K562 (cell line): ENCODE measurements around the gene MDH1B. TPM values are rescaled to one million over a fixed set of nuclear protein-coding genes. Genes with fewer than 3 reads are reported as not detected.

ENCODE experiments used
- ATAC-seq: fragments of 200-7000 bp; cut with Tn5 transposase; 3 replicates; pipeline ENCODE4 v1.9.1; 2020; ENCODE audit warnings: moderate library complexity
- BruUV-seq: library from RNA; stranded (reverse); fragments of 400-500 nt; replicated peaks from 2 replicates; lab custom pipeline; 2021; lab: Mats Ljungman, UMichigan
- CTCF ChIA-PET: fragments of 300-600 bp; formaldehyde crosslinking; extraction: SDS; loops from one replicate; lab custom pipeline; 2021; ENCODE audit warnings: low intra/inter-chr PET ratio; lab: Yijun Ruan, JAX
- POLR2A ChIA-PET: fragments of 300-600, 350-650 bp; sonication (Branson Sonifier 250); formaldehyde crosslinking; extraction: SDS; loops from one replicate; lab custom pipeline; 2021; ENCODE audit warnings: antibody characterized with exemption, inconsistent platforms; lab: Yijun Ruan, JAX
- DNase-seq, 4 experiments: peaks; one replicate each; pipeline versions ENCODE4 v3.0.0 to v3.0.0-alpha.2; 2011 to 2018; ENCODE audit warnings: low spot score in 3 of 4, mixed read lengths in 3 of 4; ENCODE audit errors: extremely low read depth in 1 of 4
- FAIRE-seq: peaks from 2 replicates; lab custom pipeline; 2011; peaks lifted over from hg19 to GRCh38; lab: Jason Lieb, UNC
- H2AFZ ChIP-seq: 2 replicates; pipeline ENCODE4 v1.6.0; 2011; ENCODE audit warnings: low read depth, low read length, control low read depth, inconsistent platforms
- H3K27ac ChIP-seq: fragments of 200-600 bp; 3 replicates; pipeline ENCODE4 v1.8.0; 2011; ENCODE audit warnings: low read depth, mild to moderate bottlenecking, control low read depth, inconsistent platforms, low read length, moderate library complexity, mixed read lengths; ENCODE audit errors: extremely low read depth
- H3K27me3 ChIP-seq, 2 experiments: fragments of 300-600 bp in 1 of 2; 2 replicates in 1 of 2; 3 replicates in 1 of 2; pipeline versions ENCODE4 v1.6.0 to v1.8.0; 2011; ENCODE audit warnings: inconsistent platforms in 2 of 2, low read length in 2 of 2, mild to moderate bottlenecking in 1 of 2, mixed read lengths in 1 of 2, moderate library complexity in 1 of 2; ENCODE audit not compliant: control insufficient read depth in 2 of 2, insufficient read depth in 2 of 2
- H3K36me3 ChIP-seq: fragments of 300-600 bp; 3 replicates; pipeline ENCODE4 v1.8.0; 2011; ENCODE audit warnings: mild to moderate bottlenecking, low read length, inconsistent platforms; ENCODE audit not compliant: control insufficient read depth, insufficient read depth
- H3K4me1 ChIP-seq, 2 experiments: fragments of 200-600 bp in 1 of 2; replicated peaks in 1 of 2; 2 replicates in 1 of 2; 3 replicates in 1 of 2; pipeline versions ENCODE4 v1.5.1 to v1.8.0; 2011; ENCODE audit warnings: inconsistent platforms in 2 of 2, low read length in 2 of 2, mild to moderate bottlenecking in 1 of 2, mixed read lengths in 1 of 2, moderate library complexity in 1 of 2; ENCODE audit not compliant: control insufficient read depth in 2 of 2, insufficient read depth in 2 of 2
- H3K4me2 ChIP-seq: 2 replicates; pipeline ENCODE4 v1.6.1; 2011; ENCODE audit warnings: low read length, control low read depth, inconsistent platforms, mixed read lengths; ENCODE audit not compliant: insufficient read depth
- H3K4me3 ChIP-seq: fragments of 200-600 bp; sonication (generic), shearing (Covaris generic); 2 replicates; pipeline ENCODE4 v1.5.1; 2016; ENCODE audit warnings: control low read depth, inconsistent platforms
- H3K79me2 ChIP-seq: fragments of 200-600 bp; 3 replicates; pipeline ENCODE4 v1.8.0; 2011; ENCODE audit warnings: low read length, inconsistent platforms; ENCODE audit not compliant: control insufficient read depth, insufficient read depth
- H3K9ac ChIP-seq, 2 experiments: 2 replicates each; pipeline versions ENCODE4 v1.6.0 to v1.6.1; 2011; ENCODE audit warnings: low read depth in 2 of 2, low read length in 2 of 2, control low read depth in 1 of 2, inconsistent platforms in 1 of 2, mild to moderate bottlenecking in 1 of 2, mixed read lengths in 1 of 2; ENCODE audit not compliant: insufficient read depth in 1 of 2
- H3K9me1 ChIP-seq: one replicate; pipeline ENCODE4 v1.6.0; 2011; ENCODE audit warnings: inconsistent platforms, mild to moderate bottlenecking, low read length, moderate library complexity; ENCODE audit not compliant: control insufficient read depth, insufficient read depth
- H3K9me3 ChIP-seq: replicated peaks from 2 replicates; pipeline ENCODE4 v1.5.1; 2011; ENCODE audit warnings: low read depth, low read length, inconsistent platforms; ENCODE audit not compliant: control insufficient read depth, insufficient read depth
- H4K20me1 ChIP-seq: replicated peaks from 2 replicates; pipeline ENCODE4 v1.6.1; 2011; ENCODE audit warnings: low read length, inconsistent platforms, mixed read lengths; ENCODE audit not compliant: control insufficient read depth, insufficient read depth
- CEBPB ChIP-seq: fragments of 450-650 bp; IDR thresholded peaks from 2 replicates; pipeline ENCODE4 v1.6.1; 2016; ENCODE audit warnings: missing genetic modification characterization, missing compliant biosample characterization
- DIDO1 ChIP-seq: fragments of 450-650 bp; IDR thresholded peaks from 2 replicates; pipeline ENCODE4 v1.6.1; 2016; ENCODE audit warnings: low read depth, missing biosample characterization, missing genetic modification characterization
- ELF2 ChIP-seq: fragments of 250-450 bp; sonication (Bioruptor Pico); IDR thresholded peaks from 2 replicates; pipeline ENCODE4 v1.5.0; 2021; ENCODE audit warnings: mild to moderate bottlenecking
- FOXA1 ChIP-seq: fragments of 450-650 bp; IDR thresholded peaks from 2 replicates; pipeline ENCODE4 v1.6.1; 2016; ENCODE audit warnings: mild to moderate bottlenecking, borderline replicate concordance
- MTA3 ChIP-seq: fragments of 450-650 bp; formaldehyde crosslinking; IDR thresholded peaks from 2 replicates; pipeline ENCODE4 v1.6.1; 2017; ENCODE audit warnings: mild to moderate bottlenecking, borderline replicate concordance
- NCOA1 ChIP-seq: fragments of 450-650 bp; IDR thresholded peaks from 2 replicates; pipeline ENCODE4 v1.6.1; 2016; ENCODE audit warnings: low read depth
- NFIC ChIP-seq: fragments of 450-650 bp; IDR thresholded peaks from 2 replicates; pipeline ENCODE4 v1.6.1; 2017; ENCODE audit warnings: mild to moderate bottlenecking, inconsistent platforms
- NR2C2 ChIP-seq, 2 experiments: fragments of 200-800 bp in 1 of 2; sonication (Bioruptor generic) in 1 of 2; sonication (generic) in 1 of 2; formaldehyde crosslinking in 1 of 2; IDR thresholded peaks; 2 replicates each; pipeline versions ENCODE4 v1.6.1 to v1.8.0; 2016 to 2022; ENCODE audit warnings: mild to moderate bottlenecking in 1 of 2, missing compliant biosample characterization in 1 of 2, missing genetic modification characterization in 1 of 2, missing genetic modification reagents in 1 of 2
- RBBP5 ChIP-seq: fragments of 200-600 bp; sonication (generic); IDR thresholded peaks from 2 replicates; pipeline ENCODE4 v1.6.1; 2012; ENCODE audit warnings: borderline replicate concordance, mild to moderate bottlenecking, low read length, control low read depth, inconsistent platforms; ENCODE audit not compliant: insufficient read depth, poor library complexity, severe bottlenecking
- SIRT6 ChIP-seq: IDR thresholded peaks from one replicate; pipeline ENCODE4 v1.6.1; 2012; ENCODE audit warnings: low read depth, mild to moderate bottlenecking, control low read depth, inconsistent platforms, low read length, moderate library complexity
- ZNF444 ChIP-seq: fragments of 250-450 bp; sonication (Bioruptor Pico); IDR thresholded peaks from 2 replicates; pipeline ENCODE4 v1.4.0; 2020; ENCODE audit warnings: mild to moderate bottlenecking, moderate library complexity
- WGBS: fragments of 100-300 bp; shearing (Covaris generic); methylation state at CpG from one replicate; pipeline ENCODE4 v1.1.6; 2016; ENCODE audit warnings: low coverage, mixed read lengths; ENCODE audit not compliant: insufficient coverage; ENCODE audit errors: missing lambda C conversion rate; 5-methylcytosine and 5-hydroxymethylcytosine counted together
- in situ Hi-C: fragments of 300-500 bp; cut with MboI; formaldehyde crosslinking; loops from 4 replicates; pipeline ENCODE4 v1.15.0; 2018; ENCODE audit warnings: inconsistent platforms, mixed read lengths
- intact Hi-C: fragments of 100-400 bp; cut with micrococcal nuclease; formaldehyde crosslinking; loops from 2 replicates; pipeline ENCODE4 v1.14.2; 2022
- polyA plus RNA-seq, 8 experiments: library from polyadenylated mRNA; depleted of rRNA in 4 of 8; stranded (reverse) in 5 of 8; unstranded in 3 of 8; fragments of >200 nt; fragmentation: Nextera tagmentation in 2 of 8; fragmentation: Illumina TruSeq in 1 of 8; extraction: Ambion mirVana in 2 of 8; extraction: Trizol in 1 of 8; gene quantifications; 2 replicates each; pipeline versions ENCODE4 v1.2.1 to v1.2.3, GENCODE V29; 2011 to 2014; ENCODE audit warnings: inconsistent platforms in 1 of 8, missing spikeins in 1 of 8
- total RNA-seq, 7 experiments: library from RNA; depleted of rRNA in 6 of 7; stranded (reverse); fragments of >200 nt in 6 of 7; fragmentation: Illumina TruSeq in 2 of 7; extraction: Trizol in 2 of 7; gene quantifications; 2 replicates each; pipeline versions ENCODE4 v1.2.1 to v1.2.3, GENCODE V29; 2011 to 2021; ENCODE audit warnings: low replicate concordance in 1 of 7
- TF ChIP-seq, protein P1 (sequence below), 2 experiments: fragments of 450-650 bp; IDR thresholded peaks; 2 replicates each; pipeline ENCODE4 v1.6.1; 2016
- TF ChIP-seq, protein P2 (sequence below): fragments of 450-650 bp; formaldehyde crosslinking; IDR thresholded peaks from 2 replicates; pipeline ENCODE4 v1.4.0; 2020; ENCODE audit warnings: mild to moderate bottlenecking, moderate library complexity
- TF ChIP-seq, protein P3 (sequence below): sonication (generic); formaldehyde crosslinking; IDR thresholded peaks from 2 replicates; pipeline ENCODE4 v1.8.0; 2022; ENCODE audit warnings: mild to moderate bottlenecking, missing genetic modification reagents
- TF ChIP-seq, protein P4 (sequence below): sonication (generic); formaldehyde crosslinking; IDR thresholded peaks from 2 replicates; pipeline ENCODE4 v1.5.0; 2020; ENCODE audit warnings: missing genetic modification reagents
- TF ChIP-seq, protein P5 (sequence below): sonication (generic); formaldehyde crosslinking; IDR thresholded peaks from 2 replicates; pipeline ENCODE4 v1.8.1; 2022; ENCODE audit warnings: missing genetic modification reagents

The MDH1B gene
- total and polyA plus RNA-seq, 9 of the 15 experiments (the other 6 are each of a cell fraction or from before 2014, with no cell fraction given) = 0.06 to 0.16 (median 0.14) TPM; not detected in 5

DNA sequence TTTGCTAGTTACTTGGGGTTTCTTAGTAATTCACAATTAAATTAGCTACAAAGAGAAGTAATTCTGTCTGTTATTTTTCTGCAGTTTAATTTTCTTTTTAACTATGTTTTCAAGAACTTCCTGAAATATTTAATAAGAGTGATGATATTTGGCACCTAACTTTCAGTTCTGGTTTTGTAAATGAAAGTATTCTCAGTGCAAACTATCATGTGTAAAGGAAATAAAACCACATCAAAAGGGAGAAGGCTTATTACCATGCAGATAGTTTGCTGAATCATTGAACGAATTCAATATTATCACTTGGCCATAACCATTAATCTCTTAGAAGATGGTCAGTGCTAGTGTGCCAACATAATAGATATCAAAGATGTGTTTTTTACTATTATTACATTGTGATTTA, 76.1 kb downstream of the MDH1B start:
- no peak overlapping the region for H3K9ac ChIP-seq
- POLR2A ChIA-PET = no interaction called here
- no peak overlapping the region for H2AFZ ChIP-seq
- FAIRE-seq (no peak), ATAC-seq (no peak), DNase-seq (no peak)
- no peak overlapping the region for H3K4me3 ChIP-seq
- no peaks in the 10 kb centered on the region for H3K9me1 ChIP-seq
- no peak overlapping the region for H3K4me2 ChIP-seq
- 17% methylated on average over 1 of the region's 1 CpG for WGBS
- in situ Hi-C loops (no loop called here), intact Hi-C loops (no loop called here)
- CTCF ChIA-PET = no interaction called here
- H3K36me3 ChIP-seq = no peaks in the 10 kb centered on the region
- H3K79me2 ChIP-seq = no peaks in the 10 kb centered on the region
- H3K27ac ChIP-seq = no peak overlapping the region
- H3K27me3 ChIP-seq = peaks cover 0 to 5% of the 10 kb centered on the region in 2 experiments; a peak in 2 of 5 replicates
- BruUV-seq = no TSS peak
- no peaks in the 10 kb centered on the region for H4K20me1 ChIP-seq
- no peaks in the 10 kb centered on the region for H3K4me1 ChIP-seq
- H3K9me3 ChIP-seq = no peaks in the 10 kb centered on the region
- TF ChIP-seq, protein P1, sequence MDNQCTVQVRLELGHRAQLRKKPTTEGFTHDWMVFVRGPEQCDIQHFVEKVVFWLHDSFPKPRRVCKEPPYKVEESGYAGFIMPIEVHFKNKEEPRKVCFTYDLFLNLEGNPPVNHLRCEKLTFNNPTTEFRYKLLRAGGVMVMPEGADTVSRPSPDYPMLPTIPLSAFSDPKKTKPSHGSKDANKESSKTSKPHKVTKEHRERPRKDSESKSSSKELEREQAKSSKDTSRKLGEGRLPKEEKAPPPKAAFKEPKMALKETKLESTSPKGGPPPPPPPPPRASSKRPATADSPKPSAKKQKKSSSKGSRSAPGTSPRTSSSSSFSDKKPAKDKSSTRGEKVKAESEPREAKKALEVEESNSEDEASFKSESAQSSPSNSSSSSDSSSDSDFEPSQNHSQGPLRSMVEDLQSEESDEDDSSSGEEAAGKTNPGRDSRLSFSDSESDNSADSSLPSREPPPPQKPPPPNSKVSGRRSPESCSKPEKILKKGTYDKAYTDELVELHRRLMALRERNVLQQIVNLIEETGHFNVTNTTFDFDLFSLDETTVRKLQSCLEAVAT (IDR thresholded peaks at IDR 0.05) = no peak
- TF ChIP-seq NFIC (no peak), DIDO1 (tag) (no peak), CEBPB (tag) (no peak), MTA3 (no peak), NR2C2 (CRISPR knock-in tag; IDR thresholded peaks at IDR 0.05) (no peak), NR2C2 (tag; IDR thresholded peaks at IDR 0.05) (no peak), FOXA1 (no peak), ZNF444 (CRISPR knock-in tag) (no peak), SIRT6 (no peak), NCOA1 (no peak), ELF2 (CRISPR knock-in tag) (no peak), RBBP5 (no peak)
- TF ChIP-seq, protein P2, sequence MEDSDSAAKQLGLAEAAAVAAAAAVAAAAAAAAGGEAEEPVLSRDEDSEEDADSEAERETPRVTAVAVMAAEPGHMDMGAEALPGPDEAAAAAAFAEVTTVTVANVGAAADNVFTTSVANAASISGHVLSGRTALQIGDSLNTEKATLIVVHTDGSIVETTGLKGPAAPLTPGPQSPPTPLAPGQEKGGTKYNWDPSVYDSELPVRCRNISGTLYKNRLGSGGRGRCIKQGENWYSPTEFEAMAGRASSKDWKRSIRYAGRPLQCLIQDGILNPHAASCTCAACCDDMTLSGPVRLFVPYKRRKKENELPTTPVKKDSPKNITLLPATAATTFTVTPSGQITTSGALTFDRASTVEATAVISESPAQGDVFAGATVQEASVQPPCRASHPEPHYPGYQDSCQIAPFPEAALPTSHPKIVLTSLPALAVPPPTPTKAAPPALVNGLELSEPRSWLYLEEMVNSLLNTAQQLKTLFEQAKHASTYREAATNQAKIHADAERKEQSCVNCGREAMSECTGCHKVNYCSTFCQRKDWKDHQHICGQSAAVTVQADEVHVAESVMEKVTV (CRISPR knock-in tag) = no peak
- TF ChIP-seq, protein P3, sequence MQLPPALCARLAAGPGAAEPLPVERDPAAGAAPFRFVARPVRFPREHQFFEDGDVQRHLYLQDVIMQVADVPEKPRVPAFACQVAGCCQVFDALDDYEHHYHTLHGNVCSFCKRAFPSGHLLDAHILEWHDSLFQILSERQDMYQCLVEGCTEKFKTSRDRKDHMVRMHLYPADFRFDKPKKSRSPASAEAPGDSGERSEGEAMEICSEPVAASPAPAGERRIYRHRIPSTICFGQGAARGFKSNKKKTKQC (CRISPR knock-in tag) = no peak
- TF ChIP-seq, protein P4, sequence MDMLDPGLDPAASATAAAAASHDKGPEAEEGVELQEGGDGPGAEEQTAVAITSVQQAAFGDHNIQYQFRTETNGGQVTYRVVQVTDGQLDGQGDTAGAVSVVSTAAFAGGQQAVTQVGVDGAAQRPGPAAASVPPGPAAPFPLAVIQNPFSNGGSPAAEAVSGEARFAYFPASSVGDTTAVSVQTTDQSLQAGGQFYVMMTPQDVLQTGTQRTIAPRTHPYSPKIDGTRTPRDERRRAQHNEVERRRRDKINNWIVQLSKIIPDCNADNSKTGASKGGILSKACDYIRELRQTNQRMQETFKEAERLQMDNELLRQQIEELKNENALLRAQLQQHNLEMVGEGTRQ = no peak
- TF ChIP-seq, protein P5, sequence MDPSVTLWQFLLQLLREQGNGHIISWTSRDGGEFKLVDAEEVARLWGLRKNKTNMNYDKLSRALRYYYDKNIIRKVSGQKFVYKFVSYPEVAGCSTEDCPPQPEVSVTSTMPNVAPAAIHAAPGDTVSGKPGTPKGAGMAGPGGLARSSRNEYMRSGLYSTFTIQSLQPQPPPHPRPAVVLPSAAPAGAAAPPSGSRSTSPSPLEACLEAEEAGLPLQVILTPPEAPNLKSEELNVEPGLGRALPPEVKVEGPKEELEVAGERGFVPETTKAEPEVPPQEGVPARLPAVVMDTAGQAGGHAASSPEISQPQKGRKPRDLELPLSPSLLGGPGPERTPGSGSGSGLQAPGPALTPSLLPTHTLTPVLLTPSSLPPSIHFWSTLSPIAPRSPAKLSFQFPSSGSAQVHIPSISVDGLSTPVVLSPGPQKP = no peak
